PC-3 (cell line): ENCODE results near the gene SELENOT. TPM values are rescaled to one million over a fixed set of nuclear protein-coding genes. Genes with fewer than 3 reads are reported as not detected.

Source experiments
- ATAC-seq: fragments of 200-7000 bp; cut with Tn5 transposase; 2 replicates; pipeline ENCODE4 v1.9.1; 2020; ENCODE audit warnings: mild to moderate bottlenecking, moderate library complexity
- BruUV-seq: library from RNA; stranded (reverse); fragments of 400-500 nt; replicated peaks from 2 replicates; lab custom pipeline; 2021; lab: Mats Ljungman, UMichigan
- CTCF ChIA-PET: fragments of 300-600 bp; sonication (Branson Sonifier 250); formaldehyde crosslinking; loops from one replicate; lab custom pipeline; 2022; ENCODE audit warnings: antibody characterized with exemption; lab: Charles Lee
- POLR2A ChIA-PET: fragments of 300-600 bp; sonication (Branson Sonifier 250); formaldehyde crosslinking; loops from one replicate; lab custom pipeline; 2022; ENCODE audit warnings: antibody characterized with exemption; ENCODE audit not compliant: unreplicated experiment; lab: Charles Lee
- DNase-seq: peaks from one replicate; pipeline ENCODE4 v3.0.0-alpha.2; 2015
- H2AFZ ChIP-seq: fragments of 300-600 bp; sonication (generic); 2 replicates; pipeline ENCODE4 v1.6.0; 2016; ENCODE audit warnings: antibody characterized with exemption, low read length
- H3F3A ChIP-seq: fragments of 300-600 bp; sonication (generic); one replicate; pipeline ENCODE4 v1.6.0; 2017; ENCODE audit warnings: antibody characterized with exemption, low read length, control low read depth, mild to moderate bottlenecking; ENCODE audit not compliant: unreplicated experiment
- H3K27ac ChIP-seq: fragments of 300-600 bp; sonication (generic); 2 replicates; pipeline ENCODE4 v1.5.1; 2016; ENCODE audit warnings: mild to moderate bottlenecking, low read length
- H3K27me3 ChIP-seq: fragments of 300-600 bp; sonication (generic); 2 replicates; pipeline ENCODE4 v1.6.1; 2016; ENCODE audit warnings: low read length, mixed read lengths
- H3K36me3 ChIP-seq: fragments of 300-600 bp; sonication (generic); 2 replicates; pipeline ENCODE4 v1.6.1; 2016; ENCODE audit warnings: low read depth, mixed run types, low read length, mixed read lengths
- H3K4me1 ChIP-seq: fragments of 300-600 bp; sonication (generic); 2 replicates; pipeline ENCODE4 v1.5.1; 2016; ENCODE audit warnings: low read length; ENCODE audit not compliant: insufficient read depth
- H3K4me2 ChIP-seq: fragments of 300-600 bp; sonication (generic); 2 replicates; pipeline ENCODE4 v1.6.0; 2016; ENCODE audit warnings: low read length
- H3K4me3 ChIP-seq: fragments of 300-600 bp; sonication (generic); 2 replicates; pipeline ENCODE4 v1.5.1; 2016; ENCODE audit warnings: mild to moderate bottlenecking, low read length, mixed read lengths
- H3K79me2 ChIP-seq: fragments of 300-600 bp; sonication (generic); 2 replicates; pipeline ENCODE4 v1.6.1; 2017; ENCODE audit warnings: low read length, mixed read lengths
- H3K9ac ChIP-seq: fragments of 300-600 bp; sonication (generic); 2 replicates; pipeline ENCODE4 v1.6.0; 2016; ENCODE audit warnings: mild to moderate bottlenecking, low read length
- H3K9me2 ChIP-seq: fragments of 300-600 bp; sonication (generic); replicated peaks from 2 replicates; pipeline ENCODE4 v1.6.1; 2016; ENCODE audit warnings: mixed run types, low read length, mixed read lengths
- H3K9me3 ChIP-seq: fragments of 300-600 bp; sonication (generic); 2 replicates; pipeline ENCODE4 v1.6.1; 2016; ENCODE audit warnings: low read length, mixed read lengths
- H4K20me1 ChIP-seq: fragments of 300-600 bp; sonication (generic); 2 replicates; pipeline ENCODE4 v1.6.1; 2016; ENCODE audit warnings: low read length, mixed read lengths
- CTCF ChIP-seq: fragments of 300-600 bp; sonication (generic); conservative IDR thresholded peaks from 2 replicates; pipeline ENCODE4 v1.5.1; 2017; ENCODE audit warnings: antibody characterized with exemption, low read depth, mild to moderate bottlenecking, low read length
- EZH2 ChIP-seq: fragments of 300-600 bp; sonication (generic); IDR thresholded peaks from one replicate; pipeline ENCODE4 v1.6.1; 2017; ENCODE audit warnings: antibody characterized with exemption, mild to moderate bottlenecking, low read length; ENCODE audit not compliant: unreplicated experiment
- EZH2phosphoT487 ChIP-seq: fragments of 300-600 bp; sonication (generic); IDR thresholded peaks from 2 replicates; pipeline ENCODE4 v1.6.1; 2018; ENCODE audit warnings: mild to moderate bottlenecking, antibody characterized with exemption, low read length, borderline replicate concordance
- intact Hi-C: fragments of 100-400 bp; cut with micrococcal nuclease; formaldehyde crosslinking; loops from 2 replicates; pipeline ENCODE4 v1.9.0; 2023
- total RNA-seq: library from RNA; depleted of rRNA; stranded (reverse); fragments of >200 nt; gene quantifications from 2 replicates; pipeline ENCODE4 v1.2.3, GENCODE V29; 2014

The SELENOT gene
- total RNA-seq, 1 experiment from 2014 or later = 109 TPM

- no peak overlapping the region for H3K4me2 ChIP-seq
- peaks cover 4% of the 10 kb centered on the region; the same call in 1 of the 2 replicates for H3K4me1 ChIP-seq
- POLR2A ChIA-PET = no interaction called here
- no peaks in the 10 kb centered on the region for H3K9me2 ChIP-seq
- H3K27me3 ChIP-seq = no peaks in the 10 kb centered on the region
- CTCF ChIA-PET = no interaction called here
- TF ChIP-seq EZH2 (no peak), CTCF (no peak), EZH2phosphoT487 (no peak)
- H3K36me3 ChIP-seq = no peaks in the 10 kb centered on the region; the same call in 1 of the 2 replicates
- no peaks in the 10 kb centered on the region for H4K20me1 ChIP-seq
- ATAC-seq (no peak), DNase-seq (no peak)
- H3K27ac ChIP-seq = no peak overlapping the region
- no peaks in the 10 kb centered on the region for H3F3A ChIP-seq
- intact Hi-C loops = no loop called here
- H2AFZ ChIP-seq = no peak overlapping the region
- H3K4me3 ChIP-seq = no peak overlapping the region
- BruUV-seq = no TSS peak
- no peaks in the 10 kb centered on the region for H3K79me2 ChIP-seq
- no peak overlapping the region for H3K9ac ChIP-seq
- H3K9me3 ChIP-seq = no peaks in the 10 kb centered on the region
These were observed 33.1 kb downstream of the SELENOT start for GRCh38 chr3:150636258-150636657.

GRCh38 chr3:150639262-150639661 lies 36.1 kb downstream of the SELENOT start:
- H3K27me3 ChIP-seq = no peaks in the 10 kb centered on the region
- H3K4me3 ChIP-seq = no peak overlapping the region
- intact Hi-C loops = no loop called here
- BruUV-seq = no TSS peak
- no peaks in the 10 kb centered on the region for H4K20me1 ChIP-seq
- ATAC-seq (peak; percentile 69; the same call in 1 of the 2 replicates), DNase-seq (peak; percentile 58)
- no peaks in the 10 kb centered on the region for H3K9me2 ChIP-seq
- no peak overlapping the region for H3K9ac ChIP-seq
- H3K36me3 ChIP-seq = no peaks in the 10 kb centered on the region
- POLR2A ChIA-PET = no interaction called here
- no peaks in the 10 kb centered on the region for H3F3A ChIP-seq
- no peaks in the 10 kb centered on the region for H3K9me3 ChIP-seq
- TF ChIP-seq EZH2 (no peak), EZH2phosphoT487 (no peak), CTCF (no peak)
- H3K79me2 ChIP-seq = no peaks in the 10 kb centered on the region
- H3K4me1 ChIP-seq = peaks cover 4% of the 10 kb centered on the region; the same call in 1 of the 2 replicates
- CTCF ChIA-PET = no interaction called here
- no peak overlapping the region for H3K4me2 ChIP-seq
- H2AFZ ChIP-seq = no peak overlapping the region
- H3K27ac ChIP-seq = no peak overlapping the region

GRCh38 chr3:150640256-150640655 lies 37.1 kb downstream of the SELENOT start:
- no peak overlapping the region for H3K4me3 ChIP-seq
- H3K4me2 ChIP-seq = no peak overlapping the region
- no TSS peak for BruUV-seq
- intact Hi-C loops = no loop called here
- no peak overlapping the region for H2AFZ ChIP-seq
- H4K20me1 ChIP-seq = no peaks in the 10 kb centered on the region
- H3K79me2 ChIP-seq = no peaks in the 10 kb centered on the region
- TF ChIP-seq CTCF (no peak), EZH2 (no peak), EZH2phosphoT487 (no peak)
- no peak overlapping the region for H3K27ac ChIP-seq
- H3K9me3 ChIP-seq = no peaks in the 10 kb centered on the region
- no peak overlapping the region for H3K9ac ChIP-seq
- DNase-seq (no peak), ATAC-seq (no peak)
- no peaks in the 10 kb centered on the region for H3F3A ChIP-seq
- H3K27me3 ChIP-seq = no peaks in the 10 kb centered on the region
- no peaks in the 10 kb centered on the region for H3K9me2 ChIP-seq
- POLR2A ChIA-PET = no interaction called here
- CTCF ChIA-PET = no interaction called here
- no peaks in the 10 kb centered on the region for H3K36me3 ChIP-seq
- H3K4me1 ChIP-seq = peaks cover 4% of the 10 kb centered on the region; the same call in 1 of the 2 replicates
